Measurements from ENCODE around the gene COQ7.

GRCh38 chr16:19115148-19116021, 48.0 kb downstream of the COQ7 start:
- TF ChIP-seq CTCF (IDR thresholded peaks at IDR 0.05 in 4 of 5, conservative IDR thresholded peaks at IDR 0.05 in 1 of 5), result peak in 1 of 5 experiments; percentile 25
- no peak for TF ChIP-seq POLR2A (IDR thresholded peaks at IDR 0.05)

Data from gastrocnemius medialis (tissue), 4 donors.